Skeletal muscle tissue (tissue), 5 donors: ENCODE results near the gene IRAG1. TPM values are rescaled to one million over a fixed set of nuclear protein-coding genes. Genes with fewer than 3 reads are reported as not detected.

Source experiments
- H3K27ac ChIP-seq: one replicate; pipeline ENCODE4 v1.7.0; 2013; ENCODE audit warnings: mild to moderate bottlenecking, low read depth, low read length, inconsistent platforms
- H3K27me3 ChIP-seq, 3 donors: one replicate each; pipeline ENCODE4 v1.7.0; 2013; ENCODE audit warnings: low read length in 3 of 3; ENCODE audit not compliant: control insufficient read depth in 3 of 3, insufficient read depth in 3 of 3
- H3K36me3 ChIP-seq, 3 donors: one replicate each; pipeline ENCODE4 v1.7.0; 2013; ENCODE audit warnings: low read length in 3 of 3; ENCODE audit not compliant: control insufficient read depth in 3 of 3, insufficient read depth in 3 of 3
- H3K4me1 ChIP-seq, 3 donors: one replicate each; pipeline ENCODE4 v1.7.0; 2013; ENCODE audit warnings: low read length in 3 of 3, mild to moderate bottlenecking in 3 of 3; ENCODE audit not compliant: control insufficient read depth in 3 of 3, insufficient read depth in 3 of 3
- H3K4me3 ChIP-seq, 3 donors: one replicate each; pipeline ENCODE4 v1.7.0; 2013; ENCODE audit warnings: low read length in 3 of 3
- H3K9ac ChIP-seq, 3 donors: one replicate each; pipeline ENCODE4 v1.7.0; 2013; ENCODE audit warnings: low read length in 3 of 3, mild to moderate bottlenecking in 3 of 3, moderate library complexity in 2 of 3, low read depth in 1 of 3
- H3K9me3 ChIP-seq, 3 donors: one replicate each; pipeline ENCODE4 v1.7.0; 2013; ENCODE audit warnings: low read length in 3 of 3; ENCODE audit not compliant: control insufficient read depth in 3 of 3
- small RNA-seq: library from RNA; depleted of rRNA; stranded (forward); fragments of <200 nt; gene quantifications from one replicate; pipeline ENCODE3, GENCODE V24; 2014
- total RNA-seq: library from RNA; depleted of rRNA; stranded (reverse); fragments of >200 nt; gene quantifications from one replicate; pipeline ENCODE4 v1.2.3, GENCODE V29; 2014
- donor health status: Osteomylitis.

Gene IRAG1
- total RNA-seq, 1 donor from 2014 or later, result 2.6 TPM

DNA sequence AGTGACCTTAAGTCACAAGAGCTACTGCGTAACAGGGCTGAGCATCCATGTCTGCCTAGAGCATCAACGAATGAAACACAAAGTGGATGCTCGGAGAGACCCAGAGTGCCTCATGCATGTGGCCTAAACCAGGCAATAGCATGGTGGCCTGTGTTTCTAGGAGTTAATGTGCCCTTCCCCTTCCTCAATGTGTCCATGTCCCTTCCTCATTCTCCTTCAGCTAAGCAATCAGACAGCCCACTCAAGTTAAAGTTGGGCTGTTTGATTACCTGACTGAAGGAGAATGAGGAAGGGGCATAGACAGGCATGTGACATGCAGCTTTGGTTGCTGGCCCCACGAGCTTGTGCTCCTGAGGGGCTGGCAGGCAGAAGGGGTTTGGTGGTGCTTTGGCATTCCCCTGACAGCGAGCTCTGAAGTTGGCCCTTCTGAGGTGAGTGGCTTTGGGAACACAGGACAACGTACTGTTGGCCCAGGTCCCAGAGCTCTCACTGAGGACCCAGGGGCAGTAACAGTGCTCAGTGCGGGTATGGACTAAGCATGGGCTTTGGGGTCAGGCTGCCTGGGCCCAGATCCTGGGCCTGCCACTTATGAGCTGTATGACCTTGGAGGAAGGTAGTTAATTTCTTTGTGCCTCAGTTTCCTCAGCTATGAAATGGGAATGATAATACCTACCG is 46.7 kb downstream of the IRAG1 start:
- Histone ChIP-seq H3K4me1 (peaks cover 5 to 10% (median 6%) of the 10 kb centered on the region in 3 donors), H3K27me3 (no peaks in the 10 kb centered on the region), H3K36me3 (peaks cover 0 to 1% (median 0%) of the 10 kb centered on the region in 3 donors), H3K9me3 (no peaks in the 10 kb centered on the region), H3K4me3 (no peak overlapping the region), H3K27ac (no peak overlapping the region), H3K9ac (no peak overlapping the region)

DNA sequence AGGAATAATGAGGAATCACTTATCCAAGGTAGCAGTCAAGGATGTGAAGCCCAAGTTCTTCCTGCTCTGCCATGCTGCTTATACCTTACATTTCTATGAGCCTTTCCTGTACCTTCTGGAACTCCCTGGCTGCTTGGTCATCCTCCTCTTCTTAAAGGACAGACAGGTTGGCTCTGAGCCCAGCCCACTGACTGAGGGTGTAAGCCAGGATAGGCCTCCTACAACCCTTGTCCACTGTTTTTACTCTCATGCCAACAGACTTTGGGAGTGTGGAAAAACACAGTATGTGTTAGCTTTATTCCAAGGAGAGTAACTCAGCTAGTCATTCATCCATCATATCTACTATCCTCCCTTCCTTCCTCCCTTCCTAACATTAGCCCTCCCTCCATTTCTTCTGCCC is 47.5 kb downstream of the IRAG1 start:
- no peak overlapping the region for H3K27ac ChIP-seq
- peaks cover 0 to 1% (median 0%) of the 10 kb centered on the region in 3 donors for H3K36me3 ChIP-seq
- no peaks in the 10 kb centered on the region for H3K9me3 ChIP-seq
- no peak overlapping the region for H3K4me3 ChIP-seq
- peaks cover 5 to 10% (median 6%) of the 10 kb centered on the region in 3 donors for H3K4me1 ChIP-seq
- H3K27me3 ChIP-seq, result no peaks in the 10 kb centered on the region
- no peak overlapping the region for H3K9ac ChIP-seq

DNA sequence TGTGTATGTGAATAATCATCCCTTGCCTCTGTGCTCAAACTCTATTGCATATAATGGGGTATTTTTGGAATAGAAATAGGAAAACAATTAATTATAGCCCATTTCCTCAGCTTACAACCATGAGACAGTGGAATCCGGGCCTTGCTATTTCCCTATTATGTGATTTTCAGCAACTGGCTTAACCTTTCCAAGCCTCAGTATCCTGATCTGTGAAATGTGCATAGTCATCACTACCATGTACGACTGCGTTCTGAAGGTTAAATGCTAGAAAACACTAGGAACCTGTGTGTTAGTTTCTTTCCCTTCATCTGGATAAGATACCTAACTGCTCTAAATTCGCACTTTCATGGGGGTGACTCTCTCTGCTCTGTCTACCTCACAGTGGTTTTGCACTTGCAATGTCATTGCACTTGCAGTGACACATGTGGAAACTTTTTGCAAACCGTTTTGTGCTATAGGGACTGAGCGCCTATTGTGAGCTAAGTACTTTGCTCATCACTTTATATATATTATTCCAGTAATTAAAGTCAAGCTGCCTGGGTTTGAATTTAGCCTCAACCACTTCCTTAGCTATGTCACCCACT is 48.3 kb downstream of the IRAG1 start:
- Histone ChIP-seq H3K4me1 (peaks cover 6 to 10% (median 7%) of the 10 kb centered on the region in 3 donors), H3K9ac (no peak overlapping the region), H3K27ac (no peak overlapping the region), H3K27me3 (no peaks in the 10 kb centered on the region), H3K36me3 (peaks cover 0 to 1% (median 0%) of the 10 kb centered on the region in 3 donors), H3K4me3 (no peak overlapping the region), H3K9me3 (no peaks in the 10 kb centered on the region)

Small RNAs within 50 kb of the gene (small RNA-seq; reads per million reads assigned to genes)
- not detected for gene RF00019

Other genes with a start within 250 kb of the IRAG1 start
- gene AMPD3, start 238.5 kb downstream of the IRAG1 start, total RNA-seq, result 3.1 TPM
- gene RNF141, start 152.6 kb downstream of the IRAG1 start, total RNA-seq, result 20.4 TPM
- gene LYVE1, start 125.1 kb downstream of the IRAG1 start, total RNA-seq, result 49.6 TPM
- 22.4 TPM for gene CTR9, start 57.5 kb upstream of the IRAG1 start, total RNA-seq
- 571 TPM for gene EIF4G2, start 115.2 kb upstream of the IRAG1 start, total RNA-seq
- 21.4 TPM for gene ZBED5, start 164.3 kb upstream of the IRAG1 start, total RNA-seq